ENCODE measurements around the gene CCNB1. TPM values are rescaled to one million over a fixed set of nuclear protein-coding genes. Genes with fewer than 3 reads are reported as not detected.

Gene CCNB1
- 274 TPM for polyA plus RNA-seq (2013, experiment 1 of 2)
- 269 TPM for polyA plus RNA-seq (2013, experiment 2 of 2)

GRCh38 chr5:69166686-69167492, at the start of gene CCNB1:
Gene CCNB1 (plus strand): TSS chr5:69167150. CDS start chr5:69167263, 113 bp downstream.
- H3K79me1 ChIP-seq (ENCODE audit: low read depth, low read length): no peaks in the 10 kb centered on the region
- peak within 1 kb of the TSS; percentile 81 for H2AFZ ChIP-seq (ENCODE audit: low read length)
- no peak within 1 kb of the TSS for H2BK15ac ChIP-seq (ENCODE audit: low read length)
- H3K4me1 ChIP-seq (ENCODE audit: control insufficient read depth in 2 of 2, insufficient read depth in 1 of 2, low read depth in 1 of 2, low read length in 2 of 2): peaks cover 6 to 13% of the 10 kb centered on the region in 2 donors
- no peaks in the 10 kb centered on the region for H3K27me3 ChIP-seq (ENCODE audit: control insufficient read depth in 3 of 3, insufficient read depth in 3 of 3, low read depth in 1 of 3, low read length in 3 of 3)
- H4K91ac ChIP-seq (ENCODE audit: low read depth, low read length, poor library complexity): no peak within 1 kb of the TSS
- H3K9ac ChIP-seq (ENCODE audit: low read depth, low read length, poor library complexity): peak within 1 kb of the TSS; percentile 94
- H4K8ac ChIP-seq (ENCODE audit: low read depth, low read length): no peak within 1 kb of the TSS
- H2BK120ac ChIP-seq (ENCODE audit: low read depth, low read length): no peak within 1 kb of the TSS
- peak within 1 kb of the TSS; percentile 68 for H2BK5ac ChIP-seq (ENCODE audit: low read length)
- H3K27ac ChIP-seq (replicated peaks; ENCODE audit: low read length): peak within 1 kb of the TSS; percentile 89
- H3K23ac ChIP-seq (ENCODE audit: low read depth, low read length, poor library complexity): peak within 1 kb of the TSS; percentile 66
- peak within 1 kb of the TSS; percentile 84 to 95 for H3K4me3 ChIP-seq (ENCODE audit: low read length in 2 of 2)
- H3K36me3 ChIP-seq (replicated peaks in 1 of 2; ENCODE audit: control insufficient read depth in 2 of 2, insufficient read depth in 2 of 2, low read length in 2 of 2): peaks cover 16 to 43% of the 10 kb centered on the region in 2 donors
- peak within 1 kb of the TSS; percentile 95 for H3K18ac ChIP-seq (ENCODE audit: low read length)
- no peak within 1 kb of the TSS for H3K4ac ChIP-seq (ENCODE audit: low read length)
- no peak within 1 kb of the TSS for H2BK12ac ChIP-seq (ENCODE audit: low read length)
- peak within 1 kb of the TSS; percentile 49 for H2AK5ac ChIP-seq (ENCODE audit: low read depth, low read length)
- DNase-seq (ENCODE audit: low spot score): peak; percentile 93
- WGBS, 2 donors (ENCODE audit: extremely low coverage in 2 of 2, insufficient read length in 2 of 2, insufficient replicate concordance in 1 of 2): no CpG with 5 or more reads among the region's 50 CpGs
- H3K4me2 ChIP-seq (ENCODE audit: insufficient read depth, low read length, poor library complexity, severe bottlenecking): peak within 1 kb of the TSS; percentile 74
- no peaks in the 10 kb centered on the region for H3K9me3 ChIP-seq (replicated peaks in 1 of 2; ENCODE audit: control insufficient read depth in 2 of 2, insufficient read depth in 1 of 2, low read depth in 1 of 2, low read length in 2 of 2)
- H3K14ac ChIP-seq (ENCODE audit: low read length): peak within 1 kb of the TSS; percentile 49

GRCh38 chr5:69129413-69129812, 37.5 kb upstream of the CCNB1 start:
- Histone ChIP-seq H3K79me1 (ENCODE audit: low read depth, low read length) (no peaks in the 10 kb centered on the region), H3K18ac (ENCODE audit: low read length) (no peak overlapping the region), H3K27me3 (ENCODE audit: control insufficient read depth in 3 of 3, insufficient read depth in 3 of 3, low read depth in 1 of 3, low read length in 3 of 3) (no peaks in the 10 kb centered on the region), H3K36me3 (replicated peaks in 1 of 2; ENCODE audit: control insufficient read depth in 2 of 2, insufficient read depth in 2 of 2, low read length in 2 of 2) (peaks cover 0 to 57% of the 10 kb centered on the region in 2 donors), H4K8ac (ENCODE audit: low read depth, low read length) (no peak overlapping the region), H3K4ac (ENCODE audit: low read length) (no peak overlapping the region), H2BK15ac (ENCODE audit: low read length) (no peak overlapping the region), H2BK12ac (ENCODE audit: low read length) (no peak overlapping the region), H3K23ac (ENCODE audit: low read depth, low read length, poor library complexity) (no peak overlapping the region), H3K14ac (ENCODE audit: low read length) (no peak overlapping the region), H3K4me2 (ENCODE audit: insufficient read depth, low read length, poor library complexity, severe bottlenecking) (no peak overlapping the region), H4K91ac (ENCODE audit: low read depth, low read length, poor library complexity) (no peak overlapping the region), H3K4me1 (ENCODE audit: control insufficient read depth in 2 of 2, insufficient read depth in 1 of 2, low read depth in 1 of 2, low read length in 2 of 2) (no peaks in the 10 kb centered on the region), H2AK5ac (ENCODE audit: low read depth, low read length) (no peak overlapping the region), H2BK120ac (ENCODE audit: low read depth, low read length) (no peak overlapping the region), H3K4me3 (ENCODE audit: low read length in 2 of 2) (no peak overlapping the region), H3K27ac (replicated peaks; ENCODE audit: low read length) (no peak overlapping the region), H3K9ac (ENCODE audit: low read depth, low read length, poor library complexity) (no peak overlapping the region), H3K9me3 (replicated peaks in 1 of 2; ENCODE audit: control insufficient read depth in 2 of 2, insufficient read depth in 1 of 2, low read depth in 1 of 2, low read length in 2 of 2) (no peaks in the 10 kb centered on the region), H2AFZ (ENCODE audit: low read length) (no peak overlapping the region), H2BK5ac (ENCODE audit: low read length) (no peak overlapping the region)
- DNase-seq (ENCODE audit: low spot score): no peak

- Histone ChIP-seq H3K4me3 (ENCODE audit: low read length in 2 of 2) (no peak overlapping the region), H2BK12ac (ENCODE audit: low read length) (no peak overlapping the region), H3K4me1 (ENCODE audit: control insufficient read depth in 2 of 2, insufficient read depth in 1 of 2, low read depth in 1 of 2, low read length in 2 of 2) (no peaks in the 10 kb centered on the region), H4K8ac (ENCODE audit: low read depth, low read length) (no peak overlapping the region), H3K23ac (ENCODE audit: low read depth, low read length, poor library complexity) (no peak overlapping the region), H3K9ac (ENCODE audit: low read depth, low read length, poor library complexity) (no peak overlapping the region), H2BK15ac (ENCODE audit: low read length) (no peak overlapping the region), H3K79me1 (ENCODE audit: low read depth, low read length) (no peaks in the 10 kb centered on the region), H3K27ac (replicated peaks; ENCODE audit: low read length) (no peak overlapping the region), H2AFZ (ENCODE audit: low read length) (no peak overlapping the region), H3K27me3 (ENCODE audit: control insufficient read depth in 3 of 3, insufficient read depth in 3 of 3, low read depth in 1 of 3, low read length in 3 of 3) (no peaks in the 10 kb centered on the region), H3K36me3 (replicated peaks in 1 of 2; ENCODE audit: control insufficient read depth in 2 of 2, insufficient read depth in 2 of 2, low read length in 2 of 2) (peaks cover 0 to 49% of the 10 kb centered on the region in 2 donors), H4K91ac (ENCODE audit: low read depth, low read length, poor library complexity) (no peak overlapping the region), H2BK5ac (ENCODE audit: low read length) (no peak overlapping the region), H2BK120ac (ENCODE audit: low read depth, low read length) (no peak overlapping the region), H3K18ac (ENCODE audit: low read length) (no peak overlapping the region), H3K9me3 (replicated peaks in 1 of 2; ENCODE audit: control insufficient read depth in 2 of 2, insufficient read depth in 1 of 2, low read depth in 1 of 2, low read length in 2 of 2) (no peaks in the 10 kb centered on the region), H3K4me2 (ENCODE audit: insufficient read depth, low read length, poor library complexity, severe bottlenecking) (no peak overlapping the region), H3K4ac (ENCODE audit: low read length) (no peak overlapping the region), H2AK5ac (ENCODE audit: low read depth, low read length) (no peak overlapping the region), H3K14ac (ENCODE audit: low read length) (no peak overlapping the region)
- DNase-seq (ENCODE audit: low spot score): no peak
- WGBS, 2 donors (ENCODE audit: extremely low coverage in 2 of 2, insufficient read length in 2 of 2, insufficient replicate concordance in 1 of 2): no CpG with 5 or more reads among the region's 2 CpGs
Measured at GRCh38 chr5:69130241-69130640, 36.7 kb upstream of the CCNB1 start.

- H4K8ac ChIP-seq (ENCODE audit: low read depth, low read length): no peak overlapping the region
- DNase-seq (ENCODE audit: low spot score): no peak
Measured at GRCh38 chr5:69131304-69131703, 35.6 kb upstream of the CCNB1 start.

More at GRCh38 chr5:69131304-69131703, 35.6 kb upstream of the CCNB1 start:
- no peak overlapping the region for H3K18ac ChIP-seq (ENCODE audit: low read length)
- H2BK5ac ChIP-seq (ENCODE audit: low read length): no peak overlapping the region
- H3K4me2 ChIP-seq (ENCODE audit: insufficient read depth, low read length, poor library complexity, severe bottlenecking): no peak overlapping the region
- H3K4ac ChIP-seq (ENCODE audit: low read length): no peak overlapping the region
- no peaks in the 10 kb centered on the region for H3K27me3 ChIP-seq (ENCODE audit: control insufficient read depth in 3 of 3, insufficient read depth in 3 of 3, low read depth in 1 of 3, low read length in 3 of 3)
- H2BK120ac ChIP-seq (ENCODE audit: low read depth, low read length): no peak overlapping the region
- H3K27ac ChIP-seq (replicated peaks; ENCODE audit: low read length): no peak overlapping the region
- H2AFZ ChIP-seq (ENCODE audit: low read length): no peak overlapping the region
- no peak overlapping the region for H3K23ac ChIP-seq (ENCODE audit: low read depth, low read length, poor library complexity)
- no peak overlapping the region for H3K9ac ChIP-seq (ENCODE audit: low read depth, low read length, poor library complexity)
- H3K4me3 ChIP-seq (ENCODE audit: low read length in 2 of 2): no peak overlapping the region
- no peak overlapping the region for H2AK5ac ChIP-seq (ENCODE audit: low read depth, low read length)
- H3K14ac ChIP-seq (ENCODE audit: low read length): no peak overlapping the region
- H3K9me3 ChIP-seq (replicated peaks in 1 of 2; ENCODE audit: control insufficient read depth in 2 of 2, insufficient read depth in 1 of 2, low read depth in 1 of 2, low read length in 2 of 2): no peaks in the 10 kb centered on the region
- no peak overlapping the region for H2BK12ac ChIP-seq (ENCODE audit: low read length)
- H4K91ac ChIP-seq (ENCODE audit: low read depth, low read length, poor library complexity): no peak overlapping the region
- peaks cover 0 to 40% of the 10 kb centered on the region in 2 donors for H3K36me3 ChIP-seq (replicated peaks in 1 of 2; ENCODE audit: control insufficient read depth in 2 of 2, insufficient read depth in 2 of 2, low read length in 2 of 2)
- no peaks in the 10 kb centered on the region for H3K4me1 ChIP-seq (ENCODE audit: control insufficient read depth in 2 of 2, insufficient read depth in 1 of 2, low read depth in 1 of 2, low read length in 2 of 2)
- no peak overlapping the region for H2BK15ac ChIP-seq (ENCODE audit: low read length)
- no peaks in the 10 kb centered on the region for H3K79me1 ChIP-seq (ENCODE audit: low read depth, low read length)
